ENCODE measurements around the gene GATA3. TPM values are rescaled to one million over a fixed set of nuclear protein-coding genes. Genes with fewer than 3 reads are reported as not detected.

The GATA3 gene
- total RNA-seq, 1 experiment from 2014 or later: 3.1 TPM

DNA sequence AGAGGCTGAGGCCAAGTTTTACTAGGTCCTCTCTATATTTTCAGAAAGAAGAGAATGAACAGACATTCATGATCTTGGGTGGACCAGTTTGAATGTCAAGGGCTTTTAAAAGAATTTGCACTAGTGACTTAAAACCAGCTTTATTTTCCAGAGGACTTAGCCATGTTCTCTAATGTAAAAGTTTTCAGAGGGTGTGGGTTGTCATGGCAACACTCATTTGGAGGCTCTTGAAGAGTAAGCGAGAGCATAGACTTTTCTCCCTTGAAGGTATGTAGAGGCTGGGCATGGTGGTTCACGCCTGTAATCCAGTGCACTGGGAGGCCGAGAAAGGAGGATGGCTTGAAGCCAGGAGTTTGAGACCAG is 61.1 kb downstream of the GATA3 start:
- no peak for DNase-seq (ENCODE audit: low spot score)
- POLR2A ChIA-PET (ENCODE audit: low non-redundant PET): no interaction called here
- no peaks in the 10 kb centered on the region for H3K27me3 ChIP-seq (replicated peaks; ENCODE audit: insufficient read depth, low read depth, low read length, poor library complexity)
- no peaks in the 10 kb centered on the region for H3K4me1 ChIP-seq (ENCODE audit: insufficient read depth, low read length, poor library complexity, severe bottlenecking)
- TF ChIP-seq, protein P1, sequence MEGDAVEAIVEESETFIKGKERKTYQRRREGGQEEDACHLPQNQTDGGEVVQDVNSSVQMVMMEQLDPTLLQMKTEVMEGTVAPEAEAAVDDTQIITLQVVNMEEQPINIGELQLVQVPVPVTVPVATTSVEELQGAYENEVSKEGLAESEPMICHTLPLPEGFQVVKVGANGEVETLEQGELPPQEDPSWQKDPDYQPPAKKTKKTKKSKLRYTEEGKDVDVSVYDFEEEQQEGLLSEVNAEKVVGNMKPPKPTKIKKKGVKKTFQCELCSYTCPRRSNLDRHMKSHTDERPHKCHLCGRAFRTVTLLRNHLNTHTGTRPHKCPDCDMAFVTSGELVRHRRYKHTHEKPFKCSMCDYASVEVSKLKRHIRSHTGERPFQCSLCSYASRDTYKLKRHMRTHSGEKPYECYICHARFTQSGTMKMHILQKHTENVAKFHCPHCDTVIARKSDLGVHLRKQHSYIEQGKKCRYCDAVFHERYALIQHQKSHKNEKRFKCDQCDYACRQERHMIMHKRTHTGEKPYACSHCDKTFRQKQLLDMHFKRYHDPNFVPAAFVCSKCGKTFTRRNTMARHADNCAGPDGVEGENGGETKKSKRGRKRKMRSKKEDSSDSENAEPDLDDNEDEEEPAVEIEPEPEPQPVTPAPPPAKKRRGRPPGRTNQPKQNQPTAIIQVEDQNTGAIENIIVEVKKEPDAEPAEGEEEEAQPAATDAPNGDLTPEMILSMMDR (conservative IDR thresholded peaks at IDR 0.05; ENCODE audit: low read depth, low read length): no peak
- TF ChIP-seq EZH2 (IDR thresholded peaks at IDR 0.05; ENCODE audit: borderline replicate concordance, low read depth, low read length, poor library complexity, severe bottlenecking): no peak
- no peak overlapping the region for H3K4me3 ChIP-seq (ENCODE audit: low read depth, low read length, poor library complexity, severe bottlenecking)
- CTCF ChIA-PET: no interaction called here
- intact Hi-C loops (cut with micrococcal nuclease; ENCODE audit: unreplicated experiment): no loop called here
- no peak overlapping the region for H3K27ac ChIP-seq (ENCODE audit: low read depth, low read length, poor library complexity, severe bottlenecking)
- no TSS peak for BruUV-seq (replicated peaks)
- no peaks in the 10 kb centered on the region for H3K9me3 ChIP-seq (ENCODE audit: low read depth, low read length, poor library complexity, severe bottlenecking)
- no peaks in the 10 kb centered on the region for H3K36me3 ChIP-seq (ENCODE audit: insufficient read depth, low read length, poor library complexity, severe bottlenecking)

DNA sequence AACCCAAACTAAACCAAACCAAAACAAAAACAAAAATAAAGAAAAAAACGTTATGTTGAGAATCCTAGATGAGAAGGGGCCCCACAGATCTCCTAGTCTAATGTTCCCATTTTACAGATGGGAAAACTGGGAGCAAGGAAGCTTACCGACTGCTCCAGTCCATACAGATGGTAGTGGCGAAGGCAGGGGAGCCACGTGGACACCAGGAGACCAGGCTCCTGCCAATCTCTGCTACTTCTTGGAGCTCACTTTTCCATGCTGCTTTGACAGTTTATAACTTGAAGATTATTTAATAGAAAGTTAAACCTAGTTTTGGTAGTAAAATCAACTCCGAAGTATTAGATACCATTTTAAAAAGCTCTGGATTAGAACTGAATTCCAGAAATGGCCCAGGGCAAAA is 62.0 kb downstream of the GATA3 start:
- no peaks in the 10 kb centered on the region for H3K27me3 ChIP-seq (replicated peaks; ENCODE audit: insufficient read depth, low read depth, low read length, poor library complexity)
- ChIA-PET CTCF (no interaction called here), POLR2A (ENCODE audit: low non-redundant PET) (no interaction called here)
- TF ChIP-seq EZH2 (IDR thresholded peaks at IDR 0.05; ENCODE audit: borderline replicate concordance, low read depth, low read length, poor library complexity, severe bottlenecking): no peak
- TF ChIP-seq, protein P1 (conservative IDR thresholded peaks at IDR 0.05; ENCODE audit: low read depth, low read length): no peak
- no peaks in the 10 kb centered on the region for H3K36me3 ChIP-seq (ENCODE audit: insufficient read depth, low read length, poor library complexity, severe bottlenecking)
- H3K27ac ChIP-seq (ENCODE audit: low read depth, low read length, poor library complexity, severe bottlenecking): no peak overlapping the region
- no peak overlapping the region for H3K4me3 ChIP-seq (ENCODE audit: low read depth, low read length, poor library complexity, severe bottlenecking)
- no TSS peak for BruUV-seq (replicated peaks)
- H3K4me1 ChIP-seq (ENCODE audit: insufficient read depth, low read length, poor library complexity, severe bottlenecking): no peaks in the 10 kb centered on the region
- no peaks in the 10 kb centered on the region for H3K9me3 ChIP-seq (ENCODE audit: low read depth, low read length, poor library complexity, severe bottlenecking)
- intact Hi-C loops (cut with micrococcal nuclease; ENCODE audit: unreplicated experiment): no loop called here
- no peak for DNase-seq (ENCODE audit: low spot score)

DNA sequence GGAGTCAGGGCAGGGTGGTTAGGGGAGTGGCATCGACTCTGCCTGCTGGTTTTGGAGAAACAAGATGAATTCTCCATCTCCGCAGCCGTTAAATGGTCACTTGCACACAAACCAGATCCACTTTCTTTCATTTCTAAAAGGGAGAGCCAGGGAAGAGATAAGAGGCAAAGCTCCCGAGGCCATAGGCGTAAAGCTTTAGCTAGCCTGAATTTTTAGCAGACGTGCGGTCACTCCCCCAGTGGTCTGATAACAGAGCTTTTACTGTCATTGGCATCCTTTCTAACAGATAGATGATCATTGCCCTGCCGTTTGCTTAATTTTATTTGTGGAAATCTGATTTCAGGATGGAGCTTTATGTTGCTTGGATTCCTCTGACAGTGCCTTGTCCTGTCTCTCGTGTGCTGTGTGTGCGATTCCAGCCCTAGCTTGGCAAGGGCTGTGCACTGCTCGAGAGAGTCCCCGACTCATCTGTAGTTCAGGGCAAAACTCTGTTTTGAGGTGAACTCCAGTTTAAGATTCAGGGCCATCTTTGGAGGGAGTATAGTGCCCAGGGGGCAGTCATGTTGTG is 62.5 kb downstream of the GATA3 start:
- no peaks in the 10 kb centered on the region for H3K4me1 ChIP-seq (ENCODE audit: insufficient read depth, low read length, poor library complexity, severe bottlenecking)
- no peak overlapping the region for H3K27ac ChIP-seq (ENCODE audit: low read depth, low read length, poor library complexity, severe bottlenecking)
- TF ChIP-seq EZH2 (IDR thresholded peaks at IDR 0.05; ENCODE audit: borderline replicate concordance, low read depth, low read length, poor library complexity, severe bottlenecking): no peak
- H3K4me3 ChIP-seq (ENCODE audit: low read depth, low read length, poor library complexity, severe bottlenecking): no peak overlapping the region
- CTCF ChIA-PET: no interaction called here
- intact Hi-C loops (cut with micrococcal nuclease; ENCODE audit: unreplicated experiment): no loop called here
- POLR2A ChIA-PET (ENCODE audit: low non-redundant PET): interaction anchor here (0.6 kb wide), 1 partner anchor 402 kb away, joined by 4 read pairs; no protein-coding TSS in a partner anchor
- H3K9me3 ChIP-seq (ENCODE audit: low read depth, low read length, poor library complexity, severe bottlenecking): no peaks in the 10 kb centered on the region
- no peaks in the 10 kb centered on the region for H3K27me3 ChIP-seq (replicated peaks; ENCODE audit: insufficient read depth, low read depth, low read length, poor library complexity)
- no TSS peak for BruUV-seq (replicated peaks)
- DNase-seq (ENCODE audit: low spot score): no peak
- H3K36me3 ChIP-seq (ENCODE audit: insufficient read depth, low read length, poor library complexity, severe bottlenecking): no peaks in the 10 kb centered on the region
